Upper lobe of left lung (tissue), 6 donors: ENCODE results near the gene CIPC. TPM values are rescaled to one million over a fixed set of nuclear protein-coding genes. Genes with fewer than 3 reads are reported as not detected.
A peak's percentile ranks its signal among the peaks of the same experiment; 100 is the strongest.

Source experiments
- ATAC-seq, 2 donors: fragments of 200-7000 bp; cut with Tn5 transposase; one replicate each; pipeline ENCODE4 v1.9.1; 2022; ENCODE audit warnings: mild to moderate bottlenecking in 2 of 2, moderate library complexity in 2 of 2; ENCODE audit not compliant: low FRiP score in 2 of 2
- DNase-seq, 2 donors: peaks; one replicate each; pipeline ENCODE4 v3.0.0-alpha.2; 2019 to 2020
- H3K27ac ChIP-seq, 4 donors: fragments of 200-600 bp; sonication (generic); one replicate each; pipeline ENCODE4 v1.5.1; 2016 to 2019
- H3K27me3 ChIP-seq, 4 donors: fragments of 200-600 bp; sonication (generic); one replicate each; pipeline ENCODE4 v1.5.1; 2017 to 2019
- H3K36me3 ChIP-seq, 4 donors: fragments of 200-600 bp; sonication (generic); one replicate each; pipeline ENCODE4 v1.5.1; 2016 to 2019
- H3K4me1 ChIP-seq, 4 donors: fragments of 200-600 bp; sonication (generic); one replicate each; pipeline ENCODE4 v1.5.1; 2018 to 2019
- H3K4me3 ChIP-seq, 4 donors: fragments of 200-600 bp; sonication (generic); one replicate each; pipeline ENCODE4 v1.5.1; 2017 to 2019; ENCODE audit warnings: mild to moderate bottlenecking in 2 of 4, moderate library complexity in 1 of 4
- H3K9me3 ChIP-seq, 4 donors: fragments of 200-600 bp; sonication (generic); one replicate each; pipeline ENCODE4 v1.5.1; 2018 to 2019
- EP300 ChIP-seq, 4 donors: sonication (generic); formaldehyde crosslinking; IDR thresholded peaks; one replicate each; pipeline ENCODE4 v1.5.1; 2017; ENCODE audit warnings: antibody characterized with exemption in 4 of 4, control low read depth in 2 of 4
- POLR2A ChIP-seq, 4 donors: fragments of 450-650 bp; IDR thresholded peaks; one replicate each; pipeline ENCODE4 v1.5.1; 2016 to 2017; ENCODE audit warnings: antibody characterized with exemption in 4 of 4, mild to moderate bottlenecking in 2 of 4
- POLR2AphosphoS5 ChIP-seq, 2 donors: sonication (generic); formaldehyde crosslinking; IDR thresholded peaks; one replicate each; pipeline ENCODE4 v1.5.1; 2017; ENCODE audit warnings: antibody characterized with exemption in 2 of 2
- WGBS, 2 donors: methylation state at CpG; one replicate each; pipeline ENCODE4 v1.1.5; 2017 to 2018; 5-methylcytosine and 5-hydroxymethylcytosine counted together
- total RNA-seq, 6 donors: library from RNA; depleted of rRNA in 4 of 6; stranded (reverse); fragments of >200 nt in 4 of 6; gene quantifications; one replicate each; pipeline versions ENCODE4 v1.1.0 to v1.2.1, GENCODE V29; 2016 to 2021
- TF ChIP-seq, protein P1 (sequence below), 6 experiments: fragments of 450-650 bp in 4 of 6; fragments of 200-600 bp in 2 of 6; sonication (generic) in 2 of 6; IDR thresholded peaks; one replicate each; pipeline ENCODE4 v1.5.1; 2016 to 2019; ENCODE audit warnings: antibody characterized with exemption in 6 of 6
- donor health status: DM: no; HTN: no; CAD: no; lungs with moderate emphysema.
- donor health status: DM: no; HTN: yes; CAD: no; lungs with severe emphysema.

CIPC gene
- total RNA-seq, 6 donors from 2014 or later: 25.1 to 42.4 (median 32.7) TPM

DNA sequence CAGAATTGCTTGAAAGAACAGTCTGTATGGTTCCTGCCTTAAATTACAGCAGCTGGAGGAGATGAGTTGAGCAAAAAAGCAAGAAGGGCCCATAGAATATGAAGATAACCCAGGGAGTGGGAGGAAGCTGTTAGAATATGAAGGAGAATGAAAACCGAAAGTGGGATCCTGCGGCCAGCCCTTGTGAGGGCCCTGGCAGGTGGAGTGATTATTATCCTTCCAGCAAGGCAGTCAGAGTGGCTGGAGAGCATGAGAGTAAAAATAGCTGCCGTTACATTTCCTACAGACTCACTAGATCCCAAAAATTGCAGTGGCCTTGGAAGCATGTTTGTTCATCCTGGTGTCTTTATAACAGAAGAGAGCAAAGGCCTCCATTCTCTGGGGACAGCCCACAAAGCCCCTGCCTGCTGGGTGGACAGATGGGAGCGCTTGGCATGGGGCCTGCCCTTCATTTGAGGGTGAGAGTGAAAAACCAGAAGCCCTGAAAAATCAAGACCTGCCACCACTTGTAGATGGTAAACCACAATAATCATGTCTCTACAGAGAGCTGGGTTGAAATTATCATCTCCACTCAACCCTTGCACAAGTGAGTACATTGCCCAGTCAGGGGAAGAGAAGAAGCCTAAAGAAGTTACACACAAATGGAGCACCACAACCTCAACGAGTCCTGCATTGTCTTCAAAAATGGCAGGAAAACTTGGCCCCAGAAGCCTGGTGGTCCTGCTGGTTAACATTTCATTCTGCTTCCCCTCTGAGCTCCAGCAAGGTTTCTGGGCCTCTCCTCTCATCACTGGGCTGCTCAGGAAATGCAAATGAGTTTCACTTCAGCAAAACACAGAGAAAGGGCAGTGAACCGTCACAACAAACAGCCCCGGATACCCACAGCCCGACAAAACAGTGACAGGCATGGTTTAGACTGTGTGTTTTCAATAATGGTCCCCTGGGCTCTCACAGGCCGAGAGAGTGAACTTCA, 23.0 kb downstream of the CIPC start:
- no peak for ATAC-seq
- Histone ChIP-seq H3K36me3 (peaks cover 0 to 33% (median 9%) of the 10 kb centered on the region in 4 donors), H3K27me3 (peaks cover 0 to 6% (median 2%) of the 10 kb centered on the region in 4 donors), H3K4me3 (peak overlapping the region in 1 of 4 donors; percentile 2), H3K27ac (peak overlapping the region; percentile 30 to 74 (median 68)), H3K4me1 (peaks cover 18 to 43% (median 35%) of the 10 kb centered on the region in 4 donors), H3K9me3 (no peaks in the 10 kb centered on the region)
- DNase-seq: no peak
- 47 to 50% methylated on average over 9 of the region's 9 CpGs for WGBS, 2 donors
- no peak for TF ChIP-seq EP300 (IDR thresholded peaks at IDR 0.05)
- TF ChIP-seq POLR2AphosphoS5 (IDR thresholded peaks at IDR 0.05): no peak
- TF ChIP-seq, protein P1, sequence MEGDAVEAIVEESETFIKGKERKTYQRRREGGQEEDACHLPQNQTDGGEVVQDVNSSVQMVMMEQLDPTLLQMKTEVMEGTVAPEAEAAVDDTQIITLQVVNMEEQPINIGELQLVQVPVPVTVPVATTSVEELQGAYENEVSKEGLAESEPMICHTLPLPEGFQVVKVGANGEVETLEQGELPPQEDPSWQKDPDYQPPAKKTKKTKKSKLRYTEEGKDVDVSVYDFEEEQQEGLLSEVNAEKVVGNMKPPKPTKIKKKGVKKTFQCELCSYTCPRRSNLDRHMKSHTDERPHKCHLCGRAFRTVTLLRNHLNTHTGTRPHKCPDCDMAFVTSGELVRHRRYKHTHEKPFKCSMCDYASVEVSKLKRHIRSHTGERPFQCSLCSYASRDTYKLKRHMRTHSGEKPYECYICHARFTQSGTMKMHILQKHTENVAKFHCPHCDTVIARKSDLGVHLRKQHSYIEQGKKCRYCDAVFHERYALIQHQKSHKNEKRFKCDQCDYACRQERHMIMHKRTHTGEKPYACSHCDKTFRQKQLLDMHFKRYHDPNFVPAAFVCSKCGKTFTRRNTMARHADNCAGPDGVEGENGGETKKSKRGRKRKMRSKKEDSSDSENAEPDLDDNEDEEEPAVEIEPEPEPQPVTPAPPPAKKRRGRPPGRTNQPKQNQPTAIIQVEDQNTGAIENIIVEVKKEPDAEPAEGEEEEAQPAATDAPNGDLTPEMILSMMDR (IDR thresholded peaks at IDR 0.05): no peak
- TF ChIP-seq POLR2A (IDR thresholded peaks at IDR 0.05): no peak

DNA sequence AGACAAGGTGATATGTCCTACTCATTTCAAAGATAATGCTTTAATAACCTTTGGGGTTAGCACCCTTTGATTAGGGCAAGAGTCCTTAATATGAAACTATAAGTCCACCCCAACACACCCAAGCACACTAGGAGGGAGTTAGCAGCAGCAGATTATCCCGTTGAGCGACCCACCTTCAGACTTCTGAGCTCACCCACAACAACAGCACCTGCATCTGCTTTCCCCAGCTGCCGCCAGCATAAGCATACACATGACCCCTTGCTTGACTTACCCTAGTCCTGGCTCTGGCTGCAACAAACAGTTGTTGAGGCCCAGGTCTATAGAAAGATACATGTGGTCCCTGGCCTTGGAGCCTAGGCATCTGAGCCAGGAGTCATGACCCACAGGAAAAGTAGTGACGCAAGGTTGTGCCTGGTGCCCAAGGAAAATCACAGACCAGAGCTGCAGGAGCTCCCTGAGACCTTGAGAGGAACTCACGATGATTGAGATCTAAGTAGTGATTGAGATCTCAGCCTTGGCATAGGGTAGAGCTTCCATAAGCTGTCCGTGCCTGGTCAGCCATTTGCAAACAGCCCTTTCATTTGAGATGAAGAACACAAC, 24.6 kb downstream of the CIPC start:
- H3K27me3 ChIP-seq: peaks cover 0 to 6% (median 2%) of the 10 kb centered on the region in 4 donors
- TF ChIP-seq, protein P1 (IDR thresholded peaks at IDR 0.05): no peak
- TF ChIP-seq POLR2AphosphoS5 (IDR thresholded peaks at IDR 0.05): no peak
- no peak for TF ChIP-seq POLR2A (IDR thresholded peaks at IDR 0.05)
- no peak for TF ChIP-seq EP300 (IDR thresholded peaks at IDR 0.05)
- H3K4me1 ChIP-seq: peaks cover 18 to 43% (median 35%) of the 10 kb centered on the region in 4 donors
- no peaks in the 10 kb centered on the region for H3K9me3 ChIP-seq
- ATAC-seq (no peak), DNase-seq (no peak)
- H3K4me3 ChIP-seq: no peak overlapping the region
- peak overlapping the region in 3 of 4 donors; percentile 17 to 67 (median 64) for H3K27ac ChIP-seq
- H3K36me3 ChIP-seq: peaks cover 0 to 19% (median 0%) of the 10 kb centered on the region in 4 donors
- 92% methylated on average over 6 of the region's 6 CpGs for WGBS, 2 donors

DNA sequence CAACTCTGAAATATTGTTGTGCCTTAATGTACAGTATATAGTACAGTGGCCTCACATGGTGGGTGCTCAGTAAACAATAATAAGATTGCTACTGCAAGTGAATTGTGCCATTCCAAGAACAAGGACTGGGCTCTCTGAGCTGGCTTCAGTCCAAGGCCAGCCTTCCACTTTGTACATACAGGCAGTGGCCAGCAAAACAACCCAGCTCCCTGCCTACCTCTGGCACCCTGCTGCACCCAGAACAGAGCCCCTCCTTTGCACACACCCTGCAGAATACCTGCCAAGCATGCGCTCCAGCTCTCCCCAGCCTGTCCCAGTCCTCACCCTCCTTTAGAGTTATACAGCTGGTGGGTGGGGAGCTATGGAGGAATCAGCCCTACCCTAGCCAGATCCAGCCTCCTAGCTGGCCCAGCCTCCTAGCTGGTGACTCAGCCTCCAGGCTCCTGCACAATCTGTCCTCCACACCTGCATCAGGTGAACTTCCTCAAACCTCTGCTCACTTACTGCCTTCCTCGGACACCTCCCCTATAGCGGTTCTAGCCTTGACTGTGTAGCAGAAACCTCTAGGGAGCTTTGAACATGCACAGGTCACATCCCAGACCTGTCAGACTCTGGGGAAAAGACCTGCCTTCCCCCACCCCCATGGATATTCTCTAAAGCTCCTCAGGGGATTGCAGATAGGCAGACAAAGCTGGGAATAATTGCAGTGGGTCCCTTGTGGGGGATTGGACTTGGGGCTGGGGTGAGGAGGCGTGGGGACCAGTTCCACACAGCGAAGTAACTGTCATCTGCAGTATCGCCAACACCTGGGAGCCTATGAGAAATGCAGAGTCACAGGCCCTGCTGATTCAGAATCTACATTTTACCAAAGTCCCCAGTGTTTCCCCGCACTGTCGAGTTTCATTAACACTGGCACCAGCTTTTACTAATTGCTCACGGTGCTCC, 25.6 kb downstream of the CIPC start:
- Histone ChIP-seq H3K9me3 (no peaks in the 10 kb centered on the region), H3K36me3 (peaks cover 0 to 16% (median 0%) of the 10 kb centered on the region in 4 donors), H3K27ac (peak overlapping the region in 3 of 4 donors; percentile 15 to 67 (median 64)), H3K4me1 (peaks cover 18 to 43% (median 35%) of the 10 kb centered on the region in 4 donors), H3K4me3 (no peak overlapping the region), H3K27me3 (peaks cover 0 to 6% (median 2%) of the 10 kb centered on the region in 4 donors)
- 76 to 81% methylated on average over 9 of the region's 9 CpGs for WGBS, 2 donors
- no peak for TF ChIP-seq POLR2AphosphoS5 (IDR thresholded peaks at IDR 0.05)
- TF ChIP-seq POLR2A (IDR thresholded peaks at IDR 0.05): peak in 1 of 4 donors; percentile 9
- peak in 1 of 2 donors; percentile 89 for DNase-seq
- ATAC-seq: peak; percentile 63 to 95

DNA sequence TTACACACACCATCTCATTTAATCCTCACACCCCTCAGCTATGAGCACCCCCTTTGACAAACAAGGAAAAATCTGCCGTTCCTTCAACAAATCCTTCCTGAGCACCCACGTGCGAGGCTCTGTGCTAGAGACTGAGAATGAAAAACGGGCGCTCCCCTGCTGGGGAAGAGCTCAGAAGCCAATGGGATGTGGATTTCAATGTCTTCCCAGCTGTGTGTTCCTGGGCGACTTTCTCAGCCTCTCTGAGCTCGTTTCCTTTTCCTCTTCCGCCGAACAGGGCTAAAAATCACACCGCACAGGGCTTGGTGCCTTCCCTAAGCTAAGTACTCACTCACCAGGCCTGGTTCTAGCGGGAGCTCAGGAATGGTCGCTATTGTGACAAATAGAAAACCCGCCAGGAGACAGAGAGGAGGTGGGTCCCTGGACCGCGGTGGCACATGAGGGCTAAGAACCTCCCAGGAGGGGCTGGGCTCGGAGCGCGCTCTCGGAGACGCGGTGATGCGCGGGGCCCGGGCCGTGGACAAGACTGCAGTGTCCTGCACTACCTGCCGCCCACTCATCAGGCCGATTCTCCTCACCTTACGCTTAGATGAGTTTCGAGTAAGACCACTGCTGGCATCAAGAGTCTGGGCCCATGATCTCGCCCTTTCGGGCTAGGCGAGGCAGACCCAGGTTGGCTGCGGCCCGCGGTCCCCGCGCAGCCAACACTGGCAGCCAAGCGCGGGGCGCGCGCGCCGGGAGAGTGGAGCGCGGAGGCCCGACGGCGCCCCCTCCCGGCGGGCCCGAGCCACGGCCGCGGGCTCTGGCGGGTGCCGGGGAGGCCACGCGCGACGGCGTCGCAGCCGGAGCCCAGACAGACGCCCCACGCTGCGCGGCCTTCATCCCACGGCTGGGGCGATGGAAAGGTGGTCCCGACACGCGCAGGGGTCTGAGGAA, 26.6 kb downstream of the CIPC start:
- Histone ChIP-seq H3K4me3 (peak overlapping the region; percentile 22 to 58 (median 50)), H3K4me1 (peaks cover 18 to 43% (median 35%) of the 10 kb centered on the region in 4 donors), H3K27ac (peak overlapping the region in 3 of 4 donors; percentile 15 to 67 (median 64)), H3K36me3 (peaks cover 0 to 11% (median 0%) of the 10 kb centered on the region in 4 donors), H3K27me3 (peaks cover 0 to 6% (median 2%) of the 10 kb centered on the region in 4 donors), H3K9me3 (no peaks in the 10 kb centered on the region)
- DNase-seq (peak; percentile 47 to 94), ATAC-seq (peak in 1 of 2 donors; percentile 87)
- 8 to 17% methylated on average over 26 to 63 of the region's 73 CpGs for WGBS, 2 donors
- TF ChIP-seq EP300 (IDR thresholded peaks at IDR 0.05): no peak
- TF ChIP-seq, protein P1 (IDR thresholded peaks at IDR 0.05): peak; percentile 90 to 96 (median 96)
